ENCODE data around the gene ABCC4.

GRCh38 chr13:95145587-95145986, 155.7 kb downstream of the ABCC4 start:
- TF ChIP-seq, protein P1, sequence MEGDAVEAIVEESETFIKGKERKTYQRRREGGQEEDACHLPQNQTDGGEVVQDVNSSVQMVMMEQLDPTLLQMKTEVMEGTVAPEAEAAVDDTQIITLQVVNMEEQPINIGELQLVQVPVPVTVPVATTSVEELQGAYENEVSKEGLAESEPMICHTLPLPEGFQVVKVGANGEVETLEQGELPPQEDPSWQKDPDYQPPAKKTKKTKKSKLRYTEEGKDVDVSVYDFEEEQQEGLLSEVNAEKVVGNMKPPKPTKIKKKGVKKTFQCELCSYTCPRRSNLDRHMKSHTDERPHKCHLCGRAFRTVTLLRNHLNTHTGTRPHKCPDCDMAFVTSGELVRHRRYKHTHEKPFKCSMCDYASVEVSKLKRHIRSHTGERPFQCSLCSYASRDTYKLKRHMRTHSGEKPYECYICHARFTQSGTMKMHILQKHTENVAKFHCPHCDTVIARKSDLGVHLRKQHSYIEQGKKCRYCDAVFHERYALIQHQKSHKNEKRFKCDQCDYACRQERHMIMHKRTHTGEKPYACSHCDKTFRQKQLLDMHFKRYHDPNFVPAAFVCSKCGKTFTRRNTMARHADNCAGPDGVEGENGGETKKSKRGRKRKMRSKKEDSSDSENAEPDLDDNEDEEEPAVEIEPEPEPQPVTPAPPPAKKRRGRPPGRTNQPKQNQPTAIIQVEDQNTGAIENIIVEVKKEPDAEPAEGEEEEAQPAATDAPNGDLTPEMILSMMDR (conservative IDR thresholded peaks at IDR 0.05; ENCODE audit: low read depth, low read length): no peak
- no peak for TF ChIP-seq EZH2 (IDR thresholded peaks at IDR 0.05; ENCODE audit: borderline replicate concordance, low read depth, low read length, poor library complexity, severe bottlenecking)

Measured in A673 (cell line).